ENCODE data around the gene ACOD1. TPM values are rescaled to one million over a fixed set of nuclear protein-coding genes. Genes with fewer than 3 reads are reported as not detected.
"Not testable (repeated sequence)": the region's sequence is repeated elsewhere in the genome, so short reads cannot be mapped to it uniquely, and the experiment has no call there.

ACOD1 gene
- total and polyA plus RNA-seq, 2 donors = 0.02 TPM; not detected in 1

DNA sequence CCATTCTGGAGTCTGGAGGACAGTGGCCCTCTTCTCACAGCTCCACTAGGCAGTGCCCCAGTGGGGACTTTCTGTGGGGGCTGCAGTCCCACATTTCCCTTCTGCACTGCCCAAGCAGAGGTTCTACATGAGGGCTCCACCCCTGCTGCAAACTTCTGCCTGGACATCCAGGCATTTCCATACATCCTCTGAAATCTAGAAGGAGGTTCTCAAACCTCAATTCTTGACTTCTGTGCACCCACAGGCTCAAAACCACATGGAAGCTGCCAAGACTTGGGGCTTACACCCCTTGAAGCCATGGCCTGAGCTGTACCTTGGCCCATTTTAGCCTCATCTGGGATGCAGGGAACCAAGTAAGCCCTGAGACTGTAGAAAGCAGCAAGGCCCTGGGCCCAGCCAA lies 11.4 kb downstream of the ACOD1 start:
- H3K27ac ChIP-seq (ENCODE audit: low read depth in 1 of 2, low read length in 1 of 2); H3K36me3 ChIP-seq (ENCODE audit: control insufficient read depth in 2 of 2, insufficient read depth in 2 of 2, low read length in 1 of 2); H3K27me3 ChIP-seq (ENCODE audit: control insufficient read depth in 2 of 2, insufficient read depth in 1 of 2, low read length in 1 of 2); DNase-seq (ENCODE audit: low read depth in 6 of 9, low spot score in 9 of 9); H3K4me1 ChIP-seq (ENCODE audit: control insufficient read depth in 2 of 2, insufficient read depth in 2 of 2, low read length in 2 of 2); H3K4me3 ChIP-seq (ENCODE audit: low read length in 2 of 2): not testable (repeated sequence)
- peaks cover 0 to 10% of the 10 kb centered on the region in 2 donors for H3K9me3 ChIP-seq (ENCODE audit: control insufficient read depth in 2 of 2, insufficient read depth in 1 of 2, low read length in 1 of 2)

DNA sequence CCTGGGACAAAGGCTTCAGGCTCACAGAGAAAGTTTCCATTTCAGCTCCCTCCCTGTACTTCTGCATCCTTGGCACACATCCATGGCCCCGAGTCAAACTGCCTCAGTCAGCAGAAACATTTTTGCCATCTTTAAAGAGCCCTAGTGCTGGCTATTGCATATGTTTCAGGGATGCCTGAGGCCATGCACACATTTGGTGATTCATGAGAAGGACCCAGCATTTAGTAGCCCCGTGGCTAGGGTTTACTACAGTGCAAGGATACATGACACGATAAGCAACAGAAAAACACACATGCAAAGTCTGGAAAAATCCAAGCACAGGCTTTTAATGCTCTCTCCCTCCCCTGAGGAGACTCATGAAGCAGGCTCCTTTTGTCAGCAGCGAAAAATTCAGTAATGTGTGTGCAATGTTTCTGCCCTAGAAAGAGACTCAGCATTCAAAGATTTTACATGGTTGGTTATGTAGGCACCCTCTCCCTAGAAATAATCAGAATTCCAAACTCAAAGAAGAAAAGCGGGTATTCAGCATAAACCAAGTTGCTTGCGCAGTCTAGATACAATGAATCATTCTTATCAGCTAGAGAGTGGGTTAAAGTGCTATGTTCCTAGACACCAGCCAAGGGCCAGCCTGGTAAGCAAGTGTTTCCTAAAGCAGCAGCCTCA lies 17.6 kb downstream of the ACOD1 start:
- Histone ChIP-seq H3K4me1 (ENCODE audit: control insufficient read depth in 2 of 2, insufficient read depth in 2 of 2, low read length in 2 of 2) (peaks cover 0 to 2% of the 10 kb centered on the region in 2 donors), H3K36me3 (ENCODE audit: control insufficient read depth in 2 of 2, insufficient read depth in 2 of 2, low read length in 1 of 2) (no peaks in the 10 kb centered on the region), H3K9me3 (ENCODE audit: control insufficient read depth in 2 of 2, insufficient read depth in 1 of 2, low read length in 1 of 2) (no peaks in the 10 kb centered on the region), H3K27ac (ENCODE audit: low read depth in 1 of 2, low read length in 1 of 2) (no peak overlapping the region), H3K27me3 (ENCODE audit: control insufficient read depth in 2 of 2, insufficient read depth in 1 of 2, low read length in 1 of 2) (no peaks in the 10 kb centered on the region), H3K4me3 (ENCODE audit: low read length in 2 of 2) (no peak overlapping the region)
- WGBS = 76% methylated on average over 6 of the region's 6 CpGs
- DNase-seq (ENCODE audit: low read depth in 6 of 9, low spot score in 9 of 9) = peak in 1 of 9 donors; percentile 22

DNA sequence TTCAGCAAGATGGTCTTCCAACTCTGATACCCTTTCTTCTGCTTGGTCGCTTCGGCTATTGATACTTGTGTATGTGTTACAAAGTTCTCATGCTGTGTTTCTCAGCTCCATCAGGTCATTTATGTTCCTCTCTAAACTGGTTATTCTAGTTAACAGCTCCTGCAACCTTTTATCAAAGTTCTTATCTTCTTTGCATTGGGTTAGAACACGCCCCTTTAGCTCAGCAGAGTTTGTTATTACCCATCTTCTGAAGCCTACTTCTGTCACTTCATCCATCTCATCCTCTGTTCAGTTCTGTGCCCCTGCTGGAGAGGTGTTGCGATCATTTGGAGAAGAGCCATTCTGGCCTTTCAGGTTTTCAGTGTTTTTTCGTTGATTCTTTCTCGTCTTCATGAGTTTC lies 18.7 kb downstream of the ACOD1 start:
- no peaks in the 10 kb centered on the region for H3K9me3 ChIP-seq (ENCODE audit: control insufficient read depth in 2 of 2, insufficient read depth in 1 of 2, low read length in 1 of 2)
- no peak for DNase-seq (ENCODE audit: low read depth in 6 of 9, low spot score in 9 of 9)
- WGBS = 95% methylated on average over 6 of the region's 6 CpGs
- H3K27me3 ChIP-seq (ENCODE audit: control insufficient read depth in 2 of 2, insufficient read depth in 1 of 2, low read length in 1 of 2) = no peaks in the 10 kb centered on the region
- H3K4me1 ChIP-seq (ENCODE audit: control insufficient read depth in 2 of 2, insufficient read depth in 2 of 2, low read length in 2 of 2) = peaks cover 0 to 2% of the 10 kb centered on the region in 2 donors
- H3K36me3 ChIP-seq (ENCODE audit: control insufficient read depth in 2 of 2, insufficient read depth in 2 of 2, low read length in 1 of 2) = no peaks in the 10 kb centered on the region
- H3K27ac ChIP-seq (ENCODE audit: low read depth in 1 of 2, low read length in 1 of 2) = no peak overlapping the region
- H3K4me3 ChIP-seq (ENCODE audit: low read length in 2 of 2) = no peak overlapping the region

DNA sequence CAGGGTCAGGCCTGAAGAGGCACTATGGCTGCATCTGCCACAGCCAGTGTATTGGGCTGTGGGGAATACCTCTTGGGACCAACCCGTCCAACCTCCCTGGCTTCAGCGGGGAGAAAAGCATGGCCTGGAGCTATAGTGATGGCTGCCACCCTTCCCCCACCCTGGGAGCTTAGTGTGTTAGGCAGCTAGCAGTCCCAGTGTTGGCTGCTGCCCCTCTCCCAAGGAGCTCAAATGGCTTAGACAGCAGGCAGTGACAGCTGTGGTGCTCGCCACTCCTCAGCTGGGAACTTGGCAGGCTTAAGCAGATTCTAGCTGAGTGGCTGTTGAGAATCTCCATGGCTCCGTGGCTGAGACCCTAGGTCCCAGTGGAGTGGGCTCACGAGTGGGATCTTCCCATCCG lies 19.7 kb downstream of the ACOD1 start:
- WGBS = 96% methylated on average over 6 of the region's 6 CpGs
- peaks cover 0 to 2% of the 10 kb centered on the region in 2 donors for H3K4me1 ChIP-seq (ENCODE audit: control insufficient read depth in 2 of 2, insufficient read depth in 2 of 2, low read length in 2 of 2)
- DNase-seq (ENCODE audit: low read depth in 6 of 9, low spot score in 9 of 9) = no peak
- H3K4me3 ChIP-seq (ENCODE audit: low read length in 2 of 2) = no peak overlapping the region
- no peak overlapping the region for H3K27ac ChIP-seq (ENCODE audit: low read depth in 1 of 2, low read length in 1 of 2)
- peaks cover 0 to 3% of the 10 kb centered on the region in 2 donors for H3K27me3 ChIP-seq (ENCODE audit: control insufficient read depth in 2 of 2, insufficient read depth in 1 of 2, low read length in 1 of 2)
- H3K9me3 ChIP-seq (ENCODE audit: control insufficient read depth in 2 of 2, insufficient read depth in 1 of 2, low read length in 1 of 2) = no peaks in the 10 kb centered on the region
- H3K36me3 ChIP-seq (ENCODE audit: control insufficient read depth in 2 of 2, insufficient read depth in 2 of 2, low read length in 1 of 2) = no peaks in the 10 kb centered on the region

DNA sequence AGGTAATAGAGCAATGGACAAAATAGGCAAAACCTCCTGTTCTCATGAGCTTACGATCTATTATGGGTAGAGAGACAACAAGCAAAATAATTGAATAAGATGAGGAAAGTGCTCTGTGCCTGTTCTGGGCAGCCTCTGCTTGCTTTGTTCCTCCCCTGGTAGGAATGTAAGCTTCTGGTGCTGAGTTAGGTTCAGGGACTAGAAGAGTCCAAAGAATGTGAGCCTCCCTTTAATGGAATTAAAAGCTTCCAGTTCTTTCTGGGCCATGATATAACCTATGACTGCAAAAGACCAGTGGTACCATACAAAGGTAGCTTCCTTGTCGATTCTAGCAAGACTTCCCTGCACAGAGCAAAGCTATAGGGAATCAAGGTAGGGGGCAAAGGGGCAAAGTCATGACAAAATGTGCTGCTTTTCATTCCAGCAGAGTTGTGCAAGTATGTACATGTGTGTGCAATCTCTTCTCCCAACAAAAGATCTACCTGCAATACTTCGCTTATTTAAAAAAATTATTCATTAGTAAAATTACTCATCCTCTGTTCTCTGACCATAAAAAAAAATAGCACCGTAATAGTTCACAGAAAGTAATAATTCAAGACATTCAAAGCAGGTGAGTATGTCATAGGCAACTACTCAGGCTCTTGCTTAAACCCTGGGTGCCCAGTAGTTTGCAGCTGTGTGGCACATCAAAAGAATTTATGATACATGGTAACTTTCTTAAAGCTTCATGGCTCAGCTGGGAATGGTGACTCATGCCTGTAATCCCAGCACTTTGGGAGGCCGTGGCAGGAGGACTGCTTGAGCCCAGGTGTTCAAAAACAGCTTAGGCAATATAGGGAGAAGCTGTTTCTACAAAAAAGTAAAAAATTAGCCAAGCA lies 21.4 kb downstream of the ACOD1 start:
- Histone ChIP-seq H3K4me3 (ENCODE audit: low read length in 2 of 2) (no peak overlapping the region), H3K27me3 (ENCODE audit: control insufficient read depth in 2 of 2, insufficient read depth in 1 of 2, low read length in 1 of 2) (peaks cover 0 to 3% of the 10 kb centered on the region in 2 donors), H3K9me3 (ENCODE audit: control insufficient read depth in 2 of 2, insufficient read depth in 1 of 2, low read length in 1 of 2) (no peaks in the 10 kb centered on the region), H3K4me1 (ENCODE audit: control insufficient read depth in 2 of 2, insufficient read depth in 2 of 2, low read length in 2 of 2) (peaks cover 0 to 2% of the 10 kb centered on the region in 2 donors), H3K36me3 (ENCODE audit: control insufficient read depth in 2 of 2, insufficient read depth in 2 of 2, low read length in 1 of 2) (no peaks in the 10 kb centered on the region), H3K27ac (ENCODE audit: low read depth in 1 of 2, low read length in 1 of 2) (no peak overlapping the region)
- DNase-seq (ENCODE audit: low read depth in 6 of 9, low spot score in 9 of 9) = no peak
- 95% methylated on average over 5 of the region's 5 CpGs for WGBS

DNA sequence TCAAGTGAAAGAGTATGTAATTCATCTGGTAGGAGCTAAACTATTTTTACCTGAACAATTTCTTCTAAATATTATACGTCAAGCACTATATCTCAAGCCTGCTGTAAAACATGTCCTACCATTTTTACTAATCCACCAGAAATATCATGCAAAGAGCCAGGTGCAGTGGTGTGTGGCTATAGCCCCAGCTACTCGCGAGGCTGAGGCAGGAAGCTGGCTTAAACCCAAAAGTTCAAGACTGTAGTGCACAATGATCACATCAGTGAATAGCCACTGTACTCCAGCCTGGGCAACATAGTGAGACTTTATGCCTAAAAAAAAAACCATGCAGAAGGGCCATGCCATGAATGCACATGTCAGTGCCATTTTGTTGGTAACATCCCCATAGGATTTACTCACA lies 22.9 kb downstream of the ACOD1 start:
- no peak for DNase-seq (ENCODE audit: low read depth in 6 of 9, low spot score in 9 of 9)
- no peaks in the 10 kb centered on the region for H3K36me3 ChIP-seq (ENCODE audit: control insufficient read depth in 2 of 2, insufficient read depth in 2 of 2, low read length in 1 of 2)
- no peak overlapping the region for H3K27ac ChIP-seq (ENCODE audit: low read depth in 1 of 2, low read length in 1 of 2)
- peaks cover 0 to 3% of the 10 kb centered on the region in 2 donors for H3K27me3 ChIP-seq (ENCODE audit: control insufficient read depth in 2 of 2, insufficient read depth in 1 of 2, low read length in 1 of 2)
- H3K9me3 ChIP-seq (ENCODE audit: control insufficient read depth in 2 of 2, insufficient read depth in 1 of 2, low read length in 1 of 2) = no peaks in the 10 kb centered on the region
- H3K4me3 ChIP-seq (ENCODE audit: low read length in 2 of 2) = no peak overlapping the region
- peaks cover 0 to under 1% of the 10 kb centered on the region in 2 donors for H3K4me1 ChIP-seq (ENCODE audit: control insufficient read depth in 2 of 2, insufficient read depth in 2 of 2, low read length in 2 of 2)
- WGBS = 50% methylated on average over 3 of the region's 3 CpGs

DNA sequence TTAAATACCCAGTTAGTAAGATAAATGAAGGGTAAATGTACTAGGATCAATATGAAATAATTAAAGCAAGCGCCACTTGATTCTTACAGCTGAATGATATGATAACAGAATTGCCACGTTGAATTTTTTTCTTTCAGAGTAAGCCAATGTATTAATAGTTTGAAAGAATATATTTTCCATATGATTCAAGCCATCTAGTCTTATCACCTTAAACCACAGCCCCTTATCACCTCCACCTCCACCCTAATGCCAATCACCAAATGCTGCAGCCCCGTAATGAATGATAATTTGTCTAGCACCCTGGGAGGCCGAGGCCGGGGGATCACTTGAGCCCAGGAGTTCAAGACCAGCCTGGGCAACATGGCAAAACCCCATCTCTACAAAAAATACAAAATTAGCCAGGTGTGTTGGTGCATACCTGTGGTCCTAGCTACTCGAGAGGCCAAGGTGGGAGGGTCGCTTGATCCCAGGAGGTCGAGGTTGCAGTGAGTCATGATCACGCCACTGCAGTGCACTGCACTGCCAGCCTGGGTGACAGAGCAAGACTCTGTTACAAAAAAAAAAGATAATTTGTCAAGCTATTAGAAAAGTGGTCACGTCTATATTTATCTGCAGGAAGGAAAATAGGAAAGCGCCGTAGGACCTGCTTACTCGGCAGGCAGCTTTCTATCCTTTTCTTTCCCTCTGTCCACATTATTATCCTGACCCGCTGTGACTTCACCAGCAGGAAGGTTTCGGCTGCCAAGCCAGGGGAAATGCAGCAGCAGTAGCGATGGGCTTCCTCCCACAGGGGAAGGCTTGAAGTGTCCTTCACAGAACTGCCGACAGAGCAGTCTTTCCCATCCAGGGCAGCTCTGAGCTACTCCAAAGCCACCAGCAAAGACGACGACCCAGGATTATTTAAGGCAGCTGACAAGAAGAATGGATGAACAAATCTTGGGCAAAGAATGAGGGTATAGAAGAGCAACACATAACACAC lies 23.8 kb downstream of the ACOD1 start:
- Histone ChIP-seq H3K36me3 (ENCODE audit: control insufficient read depth in 2 of 2, insufficient read depth in 2 of 2, low read length in 1 of 2) (no peaks in the 10 kb centered on the region), H3K27ac (ENCODE audit: low read depth in 1 of 2, low read length in 1 of 2) (no peak overlapping the region), H3K27me3 (ENCODE audit: control insufficient read depth in 2 of 2, insufficient read depth in 1 of 2, low read length in 1 of 2) (peaks cover 0 to 3% of the 10 kb centered on the region in 2 donors), H3K4me1 (ENCODE audit: control insufficient read depth in 2 of 2, insufficient read depth in 2 of 2, low read length in 2 of 2) (peaks cover 0 to 8% of the 10 kb centered on the region in 2 donors), H3K4me3 (ENCODE audit: low read length in 2 of 2) (no peak overlapping the region), H3K9me3 (ENCODE audit: control insufficient read depth in 2 of 2, insufficient read depth in 1 of 2, low read length in 1 of 2) (peaks cover 0 to 3% of the 10 kb centered on the region in 2 donors)
- WGBS = 50% methylated on average over 19 of the region's 19 CpGs
- no peak for DNase-seq (ENCODE audit: low read depth in 6 of 9, low spot score in 9 of 9)

DNA sequence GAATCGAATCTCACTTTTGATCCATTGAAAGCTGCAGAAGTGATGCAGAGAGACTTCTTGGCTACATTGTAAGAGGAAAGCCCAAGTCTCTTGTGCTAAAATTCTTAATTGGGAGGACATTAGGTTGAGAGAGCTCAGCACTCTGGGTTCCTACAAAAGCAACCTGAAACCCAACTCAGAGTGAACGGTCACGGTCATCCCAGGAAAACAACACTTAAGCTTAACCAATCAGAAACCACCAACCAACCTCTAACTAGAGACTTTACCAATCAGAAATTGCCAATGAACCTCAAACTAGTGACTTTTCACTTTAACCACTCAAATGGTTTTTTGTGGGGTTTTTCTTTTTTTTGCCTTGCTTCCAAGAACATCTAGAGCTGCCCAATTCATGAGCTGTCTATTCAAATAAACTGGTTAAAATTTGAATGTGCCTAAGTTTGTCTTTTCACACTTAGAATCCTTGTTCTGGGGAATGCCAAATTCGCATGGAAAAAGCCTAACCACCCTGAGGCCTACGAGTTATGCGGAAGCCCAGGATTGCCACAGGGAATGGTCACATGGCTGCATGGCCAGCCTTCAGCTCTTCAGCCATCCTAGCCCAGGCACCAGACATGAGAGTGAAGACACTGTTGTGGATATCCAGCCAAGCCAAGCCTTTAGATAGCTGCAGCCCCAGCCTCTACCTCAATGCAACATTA lies 25.8 kb downstream of the ACOD1 start:
- peaks cover 0 to 11% of the 10 kb centered on the region in 2 donors for H3K4me1 ChIP-seq (ENCODE audit: control insufficient read depth in 2 of 2, insufficient read depth in 2 of 2, low read length in 2 of 2)
- H3K27me3 ChIP-seq (ENCODE audit: control insufficient read depth in 2 of 2, insufficient read depth in 1 of 2, low read length in 1 of 2) = peaks cover 0 to 3% of the 10 kb centered on the region in 2 donors
- no peak for DNase-seq (ENCODE audit: low read depth in 6 of 9, low spot score in 9 of 9)
- 98% methylated on average over 6 of the region's 6 CpGs for WGBS
- no peak overlapping the region for H3K27ac ChIP-seq (ENCODE audit: low read depth in 1 of 2, low read length in 1 of 2)
- no peak overlapping the region for H3K4me3 ChIP-seq (ENCODE audit: low read length in 2 of 2)
- H3K36me3 ChIP-seq (ENCODE audit: control insufficient read depth in 2 of 2, insufficient read depth in 2 of 2, low read length in 1 of 2) = no peaks in the 10 kb centered on the region
- peaks cover 0 to 4% of the 10 kb centered on the region in 2 donors for H3K9me3 ChIP-seq (ENCODE audit: control insufficient read depth in 2 of 2, insufficient read depth in 1 of 2, low read length in 1 of 2)
